ENCODE results near the gene PHF12.
"Not testable (repeated sequence)": the region's sequence is repeated elsewhere in the genome, so short reads cannot be mapped to it uniquely, and the experiment has no call there.

The PHF12 gene

DNA sequence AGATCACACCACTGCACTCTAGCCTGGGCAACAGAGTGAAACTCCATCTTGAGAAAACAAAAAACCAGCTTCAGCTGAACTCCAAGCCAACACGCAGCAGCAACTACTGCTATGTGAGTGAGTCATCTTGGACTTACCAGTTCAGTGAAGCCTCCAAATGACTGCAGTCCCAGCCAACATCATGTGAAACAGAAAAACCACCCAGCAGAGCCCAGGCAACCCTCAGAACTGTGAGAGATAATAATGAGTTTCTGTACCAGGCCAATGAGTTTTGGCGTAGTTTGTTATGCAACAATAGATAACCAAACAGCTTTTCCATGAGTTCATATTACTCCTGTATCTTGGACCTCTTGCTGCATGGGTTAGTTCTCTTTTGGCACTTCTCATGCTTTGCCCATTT, 23.3 kb downstream of the PHF12 start:
- no peak for DNase-seq

DNA sequence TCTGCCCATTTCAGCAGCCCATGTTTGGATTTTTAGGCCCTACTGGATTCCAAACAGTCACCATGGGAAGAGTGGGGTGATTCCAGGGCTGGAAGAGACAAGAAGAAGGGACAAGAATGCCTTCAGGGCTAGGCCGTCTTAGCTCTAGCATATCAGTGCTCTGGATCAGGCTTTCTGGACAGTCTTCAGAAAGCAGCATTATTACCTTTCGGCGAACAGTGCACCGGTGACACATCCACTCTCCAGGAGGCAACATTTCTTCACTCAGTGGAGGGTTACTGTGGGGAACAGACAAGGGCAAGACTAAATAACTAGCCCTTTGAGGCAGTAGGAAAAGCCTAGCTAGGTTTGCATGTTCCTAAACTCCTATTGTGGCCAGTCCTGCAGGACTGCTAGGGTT, 24.5 kb downstream of the PHF12 start:
- no peak for DNase-seq

DNA sequence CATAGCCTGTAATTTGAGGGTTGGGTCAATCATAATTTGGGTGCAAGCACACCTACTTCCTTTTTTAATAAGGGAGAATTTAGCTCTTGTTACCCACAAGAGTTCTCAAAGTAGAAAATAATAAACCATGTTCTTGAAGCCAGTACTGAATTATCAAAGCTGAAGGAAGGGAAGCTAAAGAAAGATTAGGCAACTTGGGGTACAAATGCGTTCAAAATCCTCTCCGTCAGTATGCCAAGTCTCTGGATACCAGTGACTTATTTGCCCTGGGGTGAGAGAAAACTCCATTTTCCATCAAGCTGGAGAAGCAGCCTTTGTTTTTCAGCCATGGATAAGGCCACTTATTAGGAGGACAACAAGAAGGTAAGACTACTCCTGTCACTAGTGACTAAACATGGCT, 25.0 kb downstream of the PHF12 start:
- no peak for DNase-seq

DNA sequence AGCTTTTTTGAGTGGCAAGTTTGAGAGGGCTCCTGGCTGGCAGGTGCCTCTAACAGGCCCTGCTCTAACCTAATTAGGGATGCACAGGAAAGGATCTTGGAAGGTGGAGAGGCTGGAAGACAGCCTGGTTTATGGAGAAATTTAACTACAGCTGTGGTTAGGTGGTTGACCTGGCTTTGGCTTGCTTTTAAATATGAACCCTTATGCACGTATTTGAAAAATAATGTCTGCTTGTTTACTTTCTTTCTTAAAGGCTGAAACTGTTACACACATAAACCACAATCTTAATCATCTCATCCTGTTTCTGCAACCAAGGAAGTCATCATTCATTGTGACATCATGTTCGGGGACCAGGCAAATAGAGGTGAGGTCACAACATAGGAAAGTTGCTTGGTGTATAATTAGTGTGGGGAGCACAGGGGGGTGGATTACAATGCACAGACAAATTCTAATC, 25.4 kb downstream of the PHF12 start:
- DNase-seq, result no peak

DNA sequence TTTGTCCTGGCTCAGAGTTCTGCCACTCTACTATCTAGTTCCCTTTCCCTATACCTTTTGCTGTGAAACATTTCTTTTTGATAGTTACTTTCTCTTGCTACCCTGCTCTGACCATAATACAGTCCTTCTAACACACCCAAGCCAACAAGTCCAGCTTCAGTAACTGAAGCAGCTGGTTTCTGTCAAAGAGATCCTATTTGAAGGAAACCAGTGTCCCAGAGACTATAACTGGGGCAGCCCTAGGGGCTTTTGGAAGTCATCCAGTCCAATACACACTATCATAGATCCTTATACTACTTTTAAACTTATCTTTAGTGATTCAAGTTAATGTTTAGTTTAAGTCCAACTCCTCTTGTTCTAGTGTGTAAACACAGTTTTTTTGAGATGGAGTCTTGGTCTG, 31.1 kb downstream of the PHF12 start:
- no peak for DNase-seq

GRCh38 chr17:28918295-28918694, 33.0 kb downstream of the PHF12 start:
- no peak for DNase-seq

DNA sequence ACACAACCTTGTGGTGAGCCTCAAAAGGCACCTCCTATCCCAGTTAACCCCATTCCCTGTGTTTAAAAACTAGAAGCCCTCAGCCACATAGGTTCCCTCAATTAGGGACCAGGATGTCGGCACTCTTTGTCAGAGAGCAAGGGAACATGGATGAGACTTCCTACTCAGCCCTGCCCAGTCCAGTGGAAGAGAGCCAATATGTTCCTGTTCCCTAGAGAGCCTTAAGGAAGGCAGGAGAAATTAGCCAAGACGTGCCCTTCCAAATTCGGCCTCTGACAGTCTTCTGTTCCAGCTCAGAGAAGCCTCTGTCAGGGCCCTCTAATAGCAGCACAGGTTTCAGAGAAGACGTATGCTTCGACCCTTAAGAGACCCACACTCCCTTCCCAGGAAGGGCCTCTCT, 33.9 kb downstream of the PHF12 start:
- DNase-seq, result no peak

- no peak for DNase-seq
Observed at GRCh38 chr17:28917029-28917428, 34.3 kb downstream of the PHF12 start.

DNA sequence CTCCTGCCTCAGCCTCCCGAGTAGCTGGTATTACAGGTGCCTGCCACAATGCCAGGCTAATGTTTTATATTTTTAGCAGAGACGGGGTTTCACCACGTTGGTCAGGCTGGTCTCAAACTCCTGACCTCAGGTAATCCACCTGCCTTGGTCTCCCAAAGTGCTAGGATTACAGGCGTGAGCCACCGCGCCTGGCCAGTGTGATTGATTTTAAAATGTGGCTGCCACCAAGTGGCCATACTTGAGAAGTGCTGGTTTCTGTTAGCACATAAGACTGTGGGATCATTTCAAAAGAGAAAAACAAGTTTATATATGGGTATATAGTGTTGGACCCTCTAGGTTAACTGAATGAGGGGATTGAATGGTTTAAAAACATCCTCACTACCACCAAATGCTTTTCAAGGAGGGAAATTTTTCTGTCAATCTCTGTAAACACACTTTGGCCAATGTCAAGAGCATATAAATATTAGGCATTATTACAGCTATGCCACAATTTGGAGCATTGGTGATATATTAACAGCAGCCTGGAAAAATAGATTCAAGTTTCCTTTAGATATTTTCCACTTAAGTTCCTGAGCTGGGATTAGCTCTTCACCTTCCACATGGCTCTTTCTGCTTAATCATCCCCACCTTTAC, 34.9 kb downstream of the PHF12 start:
- peak; percentile 19 for DNase-seq

DNA sequence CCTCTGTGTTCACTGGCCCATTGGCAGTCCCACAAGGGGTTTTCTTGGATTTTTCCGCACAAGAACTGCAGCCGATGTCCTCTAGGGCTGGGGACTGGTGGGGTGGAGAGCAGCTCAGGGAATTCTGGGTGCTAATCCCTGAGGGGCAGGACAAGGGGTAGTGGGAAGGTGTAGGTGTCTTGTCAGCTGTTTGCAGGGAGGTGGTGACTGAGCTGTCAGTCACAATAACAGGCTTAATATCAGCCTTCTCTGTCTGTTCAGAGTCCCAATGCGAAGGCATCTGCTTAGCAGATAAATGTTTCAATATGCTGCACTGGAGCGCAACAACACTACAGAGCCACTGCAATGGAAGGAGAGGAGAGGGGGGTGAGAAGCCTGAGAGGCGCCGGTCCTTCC, 38.4 kb downstream of the PHF12 start:
- no peak for DNase-seq

GRCh38 chr17:28912281-28912937, 38.9 kb downstream of the PHF12 start:
- DNase-seq, result no peak

- no peak for DNase-seq
Observed at GRCh38 chr17:28911411-28912045, 39.8 kb downstream of the PHF12 start.

DNA sequence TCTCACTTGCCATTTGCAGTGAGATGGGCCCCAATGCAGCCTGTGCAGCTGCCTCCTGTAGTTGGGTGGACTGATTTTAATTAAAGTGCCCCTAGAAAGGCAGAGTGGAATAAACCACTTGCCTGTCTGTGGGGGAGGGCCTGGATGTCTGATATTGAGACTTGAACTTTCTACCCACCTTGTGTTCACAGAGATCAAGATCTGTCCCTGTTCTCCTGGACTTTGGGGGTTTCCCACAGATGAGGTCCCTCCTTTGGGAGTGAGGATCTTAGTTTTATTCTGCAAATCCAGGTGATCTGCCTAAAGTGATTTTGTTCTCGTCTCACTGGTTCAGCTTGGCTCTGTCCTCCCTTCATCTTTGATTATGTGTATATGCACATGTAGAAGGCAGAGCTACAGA, 40.8 kb downstream of the PHF12 start:
- DNase-seq, result no peak

GRCh38 chr17:28908640-28909167, 42.6 kb downstream of the PHF12 start:
- no peak for DNase-seq

DNA sequence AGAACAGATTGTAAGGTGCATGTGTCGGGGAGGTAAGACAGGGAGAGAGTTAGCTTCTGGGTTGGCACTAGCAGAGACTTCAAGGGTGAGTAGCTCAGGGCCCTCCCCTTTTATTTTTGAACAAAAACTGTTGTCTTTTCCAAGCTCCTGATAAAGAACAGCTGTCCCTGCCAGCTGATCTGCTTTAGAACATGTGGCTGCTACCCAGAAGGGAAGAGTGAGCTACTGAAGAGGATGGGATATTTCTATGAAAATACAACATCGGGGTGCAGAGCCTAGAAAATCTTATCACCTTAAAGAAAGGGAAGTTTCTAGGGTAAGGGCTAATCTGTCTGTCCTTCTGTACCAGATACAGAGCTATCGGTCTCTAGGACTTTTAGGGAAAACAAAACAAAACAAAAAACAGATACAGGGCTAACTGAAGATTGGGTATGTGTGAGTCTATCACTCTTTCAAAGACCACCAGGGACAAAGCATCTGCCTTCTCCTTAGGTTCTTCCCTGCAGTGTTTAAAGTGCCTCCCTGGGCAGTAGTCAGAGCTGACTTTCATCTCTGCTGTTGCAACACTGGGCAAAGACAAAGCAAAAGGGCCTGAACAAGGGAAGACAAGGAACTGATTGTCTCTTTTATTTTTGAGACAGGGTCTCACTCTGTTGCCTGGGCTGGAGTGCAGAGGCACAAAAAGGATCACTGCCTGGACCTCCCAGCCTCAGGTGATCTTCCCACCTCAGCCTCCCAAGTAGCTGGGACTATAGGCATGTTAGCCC, 43.4 kb downstream of the PHF12 start:
- no peak for DNase-seq

GRCh38 chr17:28906706-28907438, 44.4 kb downstream of the PHF12 start:
- DNase-seq, result no peak

DNA sequence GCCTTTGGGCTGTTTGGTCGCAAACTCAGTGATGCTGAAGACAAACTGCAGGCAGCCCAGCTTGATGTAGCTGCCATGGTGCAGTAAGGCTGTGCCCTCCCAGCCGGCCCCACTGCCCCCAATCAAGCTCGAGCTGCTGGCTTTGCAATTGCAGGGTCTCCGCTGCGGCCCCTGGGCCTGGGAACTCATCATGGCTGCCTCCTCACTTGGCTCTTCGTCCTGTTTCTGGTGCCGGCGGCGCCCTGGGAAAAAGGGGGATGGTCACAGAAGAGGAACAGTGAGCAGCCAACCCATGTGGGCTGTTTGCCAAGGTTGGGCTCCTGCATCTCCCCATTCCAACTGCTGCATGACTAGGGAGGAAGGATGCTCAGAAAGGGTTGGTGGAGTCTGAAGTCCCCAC, 45.0 kb downstream of the PHF12 start:
- no peak for DNase-seq

- no peak for DNase-seq
Observed at GRCh38 chr17:28904800-28905199, 46.5 kb downstream of the PHF12 start.

GRCh38 chr17:28903546-28903841, 47.8 kb downstream of the PHF12 start:
- not testable (repeated sequence) for DNase-seq

DNA sequence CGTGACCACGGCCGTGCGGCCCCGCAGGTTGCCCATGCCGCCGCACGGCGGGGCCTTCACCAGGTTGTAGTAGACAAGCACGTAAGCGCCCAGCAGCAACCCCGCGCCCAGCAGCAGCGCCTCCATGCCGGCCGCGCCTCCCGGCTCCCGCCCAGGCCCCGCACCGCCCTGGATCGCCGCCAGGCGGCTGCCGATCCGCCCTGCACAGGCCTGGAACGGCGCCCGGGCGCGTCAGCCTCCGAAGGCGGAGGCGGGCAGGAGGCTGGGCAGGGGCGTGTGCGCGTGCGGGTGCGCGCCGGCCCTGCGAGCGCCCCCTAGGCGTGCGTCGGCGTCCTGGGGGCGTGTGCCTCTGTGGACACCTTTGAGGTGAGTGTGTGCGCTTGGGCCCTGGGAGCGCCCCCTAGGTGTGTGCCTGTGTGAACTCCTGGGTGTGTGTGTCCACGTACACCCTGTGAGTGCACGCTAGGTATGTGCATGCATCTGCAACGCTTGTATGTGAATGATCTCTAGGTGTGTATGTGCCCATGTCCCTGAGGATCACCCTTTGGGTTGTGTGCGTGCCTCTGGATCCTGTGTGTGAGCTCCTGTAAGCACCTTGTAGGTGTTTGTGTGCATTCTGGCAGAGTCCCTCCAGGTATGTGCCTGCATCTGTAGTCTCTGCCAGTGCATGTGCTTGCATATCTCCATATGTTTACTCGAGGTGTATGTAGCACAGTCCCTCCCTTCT, 48.3 kb downstream of the PHF12 start, which contains the start of gene DHRS13:
TSS of gene DHRS13 (minus strand) at position 261 of the 727 bp plus-strand sequence. CDS start at position 126, 135 bp downstream.
- peak; percentile 96 for DNase-seq

- DNase-seq, result peak; percentile 68
Observed at GRCh38 chr17:28901866-28902818, 49.2 kb downstream of the PHF12 start.
